ENCODE data around the gene PTPN14. TPM values are rescaled to one million over a fixed set of nuclear protein-coding genes. Genes with fewer than 3 reads are reported as not detected.
"Not testable (repeated sequence)": the region's sequence is repeated elsewhere in the genome, so short reads cannot be mapped to it uniquely, and the experiment has no call there.

The PTPN14 gene
- total RNA-seq, 2 donors from 2014 or later: 0.05 to 0.14 TPM

DNA sequence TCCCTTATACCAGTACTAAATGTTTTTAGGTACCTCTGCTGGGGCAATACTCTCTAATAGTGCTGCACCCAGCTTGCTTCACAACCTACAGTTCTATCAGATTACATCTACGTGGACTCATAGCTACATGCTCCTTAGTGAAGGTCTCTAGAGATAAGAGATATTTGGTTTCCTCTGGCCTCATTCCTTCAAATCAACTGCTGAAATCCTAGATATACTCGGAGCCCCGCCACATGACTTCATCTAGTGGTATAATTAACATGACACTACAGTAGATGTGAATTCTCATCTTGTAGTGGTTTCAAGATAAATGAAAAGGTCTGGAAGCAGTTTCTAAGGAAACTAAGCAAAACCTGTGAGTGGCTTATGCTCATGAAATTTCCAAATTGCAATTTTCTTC is 155.1 kb downstream of the PTPN14 start:
- DNase-seq (ENCODE audit: low spot score) (no peak), ATAC-seq (no peak)
- H3K4me1 Mint-ChIP-seq (ENCODE audit: low read depth in 2 of 2): peaks cover 22 to 25% of the 10 kb centered on the region in 2 donors
- H3K4me3 Mint-ChIP-seq: no peak overlapping the region
- no peak overlapping the region for H3K27ac Mint-ChIP-seq
- peaks cover 0 to 3% of the 10 kb centered on the region in 2 donors for H3K27me3 Mint-ChIP-seq
- peaks cover 4% of the 10 kb centered on the region for H3K9me3 Mint-ChIP-seq
- no peaks in the 10 kb centered on the region for H3K36me3 Mint-ChIP-seq

DNA sequence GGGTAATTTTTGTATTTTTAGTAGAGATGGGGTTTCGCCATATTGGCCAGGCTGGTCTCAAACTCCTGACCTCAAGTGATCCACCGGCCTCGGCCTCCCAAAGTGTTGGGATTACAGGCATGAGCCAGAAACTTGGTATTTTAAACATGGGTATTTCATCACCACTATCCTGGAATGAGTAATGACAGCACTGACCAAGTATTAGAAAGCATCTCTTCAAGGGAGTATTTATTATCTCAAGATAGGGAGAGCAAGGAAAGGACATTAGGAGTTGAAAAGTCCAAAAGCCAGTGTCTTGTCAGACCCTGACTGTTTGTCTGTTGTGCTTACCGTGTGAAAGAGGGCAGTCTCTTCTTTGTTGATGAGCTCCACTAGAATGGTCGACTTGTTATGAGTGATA is 156.8 kb downstream of the PTPN14 start:
- H3K27ac Mint-ChIP-seq; H3K4me3 Mint-ChIP-seq; H3K36me3 Mint-ChIP-seq; H3K9me3 Mint-ChIP-seq; ATAC-seq; DNase-seq (ENCODE audit: low spot score); H3K27me3 Mint-ChIP-seq: not testable (repeated sequence)
- H3K4me1 Mint-ChIP-seq (ENCODE audit: low read depth in 2 of 2): peaks cover 14 to 18% of the 10 kb centered on the region in 2 donors

DNA sequence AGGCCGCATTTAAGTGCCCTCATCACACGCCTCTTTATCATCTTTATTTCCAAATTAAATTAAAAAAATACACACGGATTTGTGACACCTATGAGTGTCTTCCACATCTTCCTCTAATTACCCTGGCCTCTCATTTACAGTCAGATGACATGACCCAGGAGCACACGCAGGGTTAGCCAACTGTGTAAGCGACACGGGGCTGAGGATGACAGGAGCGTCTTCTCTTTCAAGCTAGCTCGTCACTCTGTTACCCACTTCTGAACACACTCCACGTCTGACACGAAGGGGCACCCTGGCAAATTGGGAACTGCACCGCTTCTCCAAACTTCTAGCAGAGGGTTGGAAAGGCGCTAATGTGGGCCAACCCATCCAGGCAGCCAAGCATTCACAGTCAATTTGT is 158.3 kb downstream of the PTPN14 start:
- Mint-ChIP-seq H3K4me1 (ENCODE audit: low read depth in 2 of 2) (peaks cover 4 to 9% of the 10 kb centered on the region in 2 donors), H3K27ac (no peak overlapping the region), H3K4me3 (no peak overlapping the region), H3K36me3 (no peaks in the 10 kb centered on the region), H3K27me3 (peaks cover 0 to 3% of the 10 kb centered on the region in 2 donors), H3K9me3 (peaks cover 3% of the 10 kb centered on the region)
- ATAC-seq (no peak), DNase-seq (ENCODE audit: low spot score) (no peak)

DNA sequence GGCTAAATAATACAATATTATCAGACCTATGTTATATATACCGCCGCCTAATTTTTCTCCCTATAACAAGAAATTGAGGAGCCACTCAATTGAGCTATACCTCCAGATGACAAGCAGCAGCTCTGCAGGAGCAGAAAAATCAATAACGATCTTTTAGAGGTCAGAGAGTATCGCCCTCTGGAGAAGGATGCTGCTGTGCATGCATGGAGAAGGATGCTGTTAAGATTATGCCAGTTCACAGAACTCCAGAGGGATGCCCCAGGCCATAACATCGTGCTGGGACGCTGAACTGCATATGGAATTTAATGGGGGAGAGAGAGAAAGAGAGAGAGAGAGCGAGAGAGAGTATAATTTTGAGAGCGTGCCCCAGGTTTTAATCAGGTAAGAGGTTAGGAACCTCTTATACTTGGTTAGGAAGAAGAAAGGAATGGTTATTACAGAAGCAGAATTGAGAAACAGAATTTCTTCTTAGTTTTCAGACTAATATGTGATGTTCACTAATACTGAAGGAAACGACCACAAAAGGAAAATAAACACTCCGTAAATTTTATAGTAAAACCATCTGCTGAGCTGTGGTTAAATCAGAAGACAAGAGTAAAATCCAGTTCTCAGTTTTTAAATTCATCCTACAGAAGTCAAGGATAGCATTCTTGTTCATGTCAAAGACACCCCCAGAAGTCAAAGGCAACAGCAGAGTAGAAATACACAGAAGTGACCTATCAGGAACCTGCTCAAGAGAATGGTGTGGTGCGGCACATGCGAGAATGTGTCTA is 159.3 kb downstream of the PTPN14 start:
- Mint-ChIP-seq H3K36me3 (no peaks in the 10 kb centered on the region), H3K4me1 (ENCODE audit: low read depth in 2 of 2) (peaks cover 0 to 5% of the 10 kb centered on the region in 2 donors), H3K27me3 (no peaks in the 10 kb centered on the region), H3K27ac (no peak overlapping the region), H3K9me3 (no peaks in the 10 kb centered on the region), H3K4me3 (no peak overlapping the region)
- ATAC-seq (no peak), DNase-seq (ENCODE audit: low spot score) (no peak)

DNA sequence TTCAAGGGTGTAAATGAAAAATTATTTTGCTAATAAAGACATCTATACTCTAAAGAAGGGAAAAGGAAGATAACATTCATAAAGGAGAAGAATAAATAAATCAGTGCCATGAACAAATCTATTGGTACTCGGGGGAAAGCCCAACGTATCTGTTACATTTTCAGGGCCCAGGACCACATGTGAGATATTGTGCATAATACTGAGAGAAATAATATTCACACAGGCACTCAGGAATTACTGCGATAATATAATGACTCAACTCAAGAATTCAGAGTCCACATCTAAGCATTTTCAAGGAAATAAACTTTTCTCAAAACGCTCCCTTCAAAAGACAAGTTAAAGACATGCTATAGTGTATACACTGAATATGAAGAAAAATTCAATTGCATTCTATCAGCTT is 161.7 kb downstream of the PTPN14 start:
- Mint-ChIP-seq H3K27ac (no peak overlapping the region), H3K9me3 (no peaks in the 10 kb centered on the region), H3K27me3 (no peaks in the 10 kb centered on the region)

DNA sequence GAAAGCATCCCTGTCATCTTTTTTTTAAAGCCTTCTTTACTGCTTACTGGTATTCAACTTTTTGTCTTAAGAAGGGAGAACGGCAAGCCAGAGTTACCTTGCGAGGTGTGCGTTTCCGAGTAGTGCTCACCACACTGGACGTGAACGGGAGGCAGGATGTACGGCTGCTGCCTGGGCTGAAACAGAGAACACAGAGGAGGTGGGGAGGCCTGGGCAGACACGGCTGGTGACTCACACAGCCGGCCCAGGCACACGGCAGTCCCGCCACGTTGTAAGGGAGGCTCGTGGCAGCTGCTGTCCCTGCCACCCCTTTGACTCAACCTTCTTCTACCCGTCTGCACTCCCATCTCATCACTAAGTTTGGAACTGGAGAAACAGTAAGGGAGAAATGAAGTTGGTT is 164.7 kb downstream of the PTPN14 start:
- DNase-seq (ENCODE audit: low spot score): no peak
- H3K9me3 Mint-ChIP-seq: no peaks in the 10 kb centered on the region
- ATAC-seq: peak in 1 of 2 donors; percentile 57
- H3K4me1 Mint-ChIP-seq (ENCODE audit: low read depth in 2 of 2): no peaks in the 10 kb centered on the region
- H3K36me3 Mint-ChIP-seq: no peaks in the 10 kb centered on the region
- no peak overlapping the region for H3K27ac Mint-ChIP-seq
- H3K27me3 Mint-ChIP-seq: no peaks in the 10 kb centered on the region
- H3K4me3 Mint-ChIP-seq: no peak overlapping the region

More for the DNA sequence above, 161.7 kb downstream of the PTPN14 start:
- no peaks in the 10 kb centered on the region for H3K36me3 Mint-ChIP-seq
- no peak overlapping the region for H3K4me3 Mint-ChIP-seq
- no peak for DNase-seq (ENCODE audit: low spot score)
- ATAC-seq: no peak
- H3K4me1 Mint-ChIP-seq (ENCODE audit: low read depth in 2 of 2): no peaks in the 10 kb centered on the region

DNA sequence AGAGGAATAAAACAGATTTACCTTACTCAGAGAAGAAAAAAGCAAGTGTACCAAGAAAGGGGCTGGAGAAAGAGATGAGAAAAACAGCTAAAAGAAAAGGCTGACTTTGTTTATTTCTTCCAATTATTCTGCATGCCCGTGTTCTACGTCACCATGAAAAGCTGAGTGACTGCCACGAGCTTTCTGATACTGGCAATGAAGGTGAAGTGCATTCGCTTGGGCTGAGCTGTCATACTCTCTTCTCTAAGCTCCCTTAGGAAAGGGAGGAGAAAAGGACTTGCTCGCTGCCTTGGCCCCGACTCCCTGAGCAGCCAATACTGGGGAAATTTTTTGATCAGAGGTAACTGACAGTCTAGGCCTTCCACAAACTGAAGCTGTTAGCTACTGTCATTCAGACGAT is 165.1 kb downstream of the PTPN14 start:
- Mint-ChIP-seq H3K27me3 (no peaks in the 10 kb centered on the region), H3K4me1 (ENCODE audit: low read depth in 2 of 2) (no peaks in the 10 kb centered on the region), H3K36me3 (no peaks in the 10 kb centered on the region), H3K27ac (no peak overlapping the region), H3K4me3 (no peak overlapping the region), H3K9me3 (no peaks in the 10 kb centered on the region)
- ATAC-seq (no peak), DNase-seq (ENCODE audit: low spot score) (no peak)

DNA sequence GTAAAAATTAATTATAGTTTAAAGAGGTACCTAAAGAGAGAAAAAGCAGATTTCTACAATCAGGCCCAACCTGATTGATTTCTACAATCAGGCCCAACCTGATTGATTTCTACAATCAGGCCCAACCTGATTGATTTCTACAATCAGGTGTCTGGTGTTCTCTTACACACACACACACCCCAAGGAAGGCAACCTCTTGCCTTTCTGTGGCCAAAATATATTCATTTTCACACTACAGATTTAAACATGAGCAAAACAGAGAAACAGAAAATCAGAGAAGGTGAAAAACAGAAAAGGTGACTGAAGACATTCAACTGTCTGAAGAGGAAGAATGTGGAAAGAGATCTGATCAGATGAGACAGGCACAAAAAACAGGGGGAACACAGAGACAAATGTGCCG is 166.0 kb downstream of the PTPN14 start:
- no peak overlapping the region for H3K27ac Mint-ChIP-seq
- no peak overlapping the region for H3K4me3 Mint-ChIP-seq
- DNase-seq (ENCODE audit: low spot score): no peak
- H3K36me3 Mint-ChIP-seq: no peaks in the 10 kb centered on the region
- ATAC-seq: no peak
- H3K4me1 Mint-ChIP-seq (ENCODE audit: low read depth in 2 of 2): no peaks in the 10 kb centered on the region
- H3K9me3 Mint-ChIP-seq: no peaks in the 10 kb centered on the region
- no peaks in the 10 kb centered on the region for H3K27me3 Mint-ChIP-seq

DNA sequence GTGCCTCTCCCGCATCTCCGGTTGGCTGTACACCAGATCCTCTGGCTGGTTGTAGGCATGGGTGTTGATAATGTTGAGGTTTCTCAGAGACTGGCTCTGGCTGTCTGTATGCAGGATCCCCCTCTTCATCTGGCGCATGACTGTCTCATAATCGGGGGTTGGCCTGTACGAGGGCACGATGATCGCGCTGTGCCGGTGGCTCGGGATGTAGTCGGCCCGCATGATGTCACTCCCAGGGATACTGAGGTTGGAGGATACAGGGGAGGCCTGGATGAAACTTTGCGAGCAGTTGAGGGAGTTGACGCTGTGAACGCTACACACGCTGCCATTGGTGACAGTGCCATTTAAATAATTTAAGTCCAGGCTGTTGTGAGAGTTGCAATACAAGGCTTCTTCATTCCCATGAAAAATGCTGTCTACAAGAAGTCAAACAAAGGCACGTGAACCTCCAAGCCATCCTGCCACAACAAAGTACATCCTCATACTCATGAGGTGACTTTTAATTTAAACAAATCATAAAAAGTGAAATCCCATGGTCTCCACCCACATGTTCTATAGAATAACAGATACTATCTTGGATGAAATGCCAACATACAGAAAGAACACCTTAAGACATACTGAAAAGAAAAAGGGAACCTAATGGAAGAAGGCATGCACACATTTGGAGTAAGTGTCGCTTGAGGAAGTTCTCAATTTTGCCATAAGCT is 166.9 kb downstream of the PTPN14 start:
- no peak for ATAC-seq
- H3K9me3 Mint-ChIP-seq: no peaks in the 10 kb centered on the region
- DNase-seq (ENCODE audit: low spot score): no peak
- no peak overlapping the region for H3K4me3 Mint-ChIP-seq
- H3K27me3 Mint-ChIP-seq: no peaks in the 10 kb centered on the region
- no peak overlapping the region for H3K27ac Mint-ChIP-seq
- H3K4me1 Mint-ChIP-seq (ENCODE audit: low read depth in 2 of 2): no peaks in the 10 kb centered on the region
- no peaks in the 10 kb centered on the region for H3K36me3 Mint-ChIP-seq

DNA sequence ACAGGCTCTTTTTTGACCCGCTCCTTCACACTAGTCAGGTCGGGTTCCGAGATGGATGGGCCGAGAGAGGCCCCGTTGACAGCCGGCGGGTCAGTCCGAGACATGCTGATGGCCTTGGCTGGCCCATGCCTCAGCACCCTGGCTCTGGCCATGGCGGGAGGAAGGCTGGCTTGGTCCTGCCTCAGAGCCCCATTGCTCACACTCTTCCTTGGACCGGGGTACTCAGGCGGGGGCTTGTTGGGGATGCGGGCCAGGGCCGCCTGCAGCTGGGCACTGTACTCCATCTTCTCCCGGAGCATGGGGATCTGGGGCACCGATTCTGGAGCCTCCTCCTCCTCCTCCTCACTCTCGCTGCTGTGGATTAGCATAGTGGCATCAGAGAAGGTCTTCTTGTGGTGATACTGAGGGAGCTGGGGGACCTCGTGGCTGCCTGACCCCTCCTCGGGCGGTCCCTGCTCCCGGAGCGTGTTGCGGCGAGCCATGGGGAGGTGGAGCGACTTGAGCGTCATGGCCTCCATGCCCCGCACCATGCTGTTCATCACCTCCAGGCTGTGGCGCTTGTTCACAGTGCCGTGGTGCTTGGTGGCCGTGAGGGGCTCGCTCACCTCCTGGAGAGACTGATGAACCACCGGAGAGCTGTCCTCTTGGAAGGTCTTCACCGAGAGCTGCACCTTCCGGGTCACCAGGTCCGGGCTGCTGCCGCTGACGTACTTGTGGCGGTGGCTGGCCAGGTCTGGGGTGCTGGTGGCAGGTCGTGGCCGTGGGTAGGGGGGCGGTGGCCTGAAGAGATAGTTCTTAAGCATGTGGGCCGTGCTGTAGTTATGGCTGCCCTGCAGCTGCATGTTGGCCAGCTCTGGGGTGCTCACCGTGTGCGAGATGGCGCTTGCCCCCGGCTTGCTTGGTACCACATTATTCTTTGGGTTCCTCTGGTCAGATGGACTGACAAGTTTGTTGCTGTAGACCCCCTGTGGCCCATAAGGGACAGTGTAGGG is 167.7 kb downstream of the PTPN14 start:
- H3K4me1 Mint-ChIP-seq (ENCODE audit: low read depth in 2 of 2): no peaks in the 10 kb centered on the region
- peak in 1 of 2 donors; percentile 24 for ATAC-seq
- no peak overlapping the region for H3K27ac Mint-ChIP-seq
- no peaks in the 10 kb centered on the region for H3K27me3 Mint-ChIP-seq
- H3K9me3 Mint-ChIP-seq: no peaks in the 10 kb centered on the region
- no peaks in the 10 kb centered on the region for H3K36me3 Mint-ChIP-seq
- no peak for DNase-seq (ENCODE audit: low spot score)
- H3K4me3 Mint-ChIP-seq: no peak overlapping the region

DNA sequence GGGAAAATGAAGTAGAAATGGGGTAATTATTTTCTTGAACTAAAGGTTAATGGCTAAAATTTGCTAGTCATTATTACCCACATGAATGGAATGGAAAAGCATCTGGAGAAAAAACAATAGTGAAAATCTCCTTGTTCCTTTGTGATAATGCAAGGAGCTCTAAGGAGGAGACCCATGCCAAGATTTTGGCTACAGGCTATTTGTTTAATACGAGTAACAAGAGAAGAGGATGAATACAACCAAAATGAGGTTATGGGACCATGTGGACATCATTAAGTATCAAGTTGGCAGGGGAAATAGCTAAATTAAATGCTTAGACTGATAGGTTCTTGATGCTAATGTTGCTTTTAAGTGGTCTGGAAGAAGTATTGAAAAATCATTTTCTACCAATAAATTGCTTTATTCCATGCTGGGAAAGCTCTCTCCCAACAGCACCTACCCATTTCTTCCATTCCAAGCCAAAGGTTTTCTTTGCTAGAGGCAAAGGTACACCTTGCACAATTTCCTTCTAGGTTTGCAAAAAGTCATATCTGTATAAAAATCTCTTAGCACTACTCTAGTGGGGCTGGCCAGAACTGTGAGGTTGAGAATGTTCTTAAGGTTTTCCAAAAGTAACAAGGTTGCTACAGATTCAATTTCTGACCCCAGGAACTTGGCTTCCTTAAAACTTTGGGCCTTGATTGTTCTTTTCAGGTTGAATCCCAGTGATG is 170.3 kb downstream of the PTPN14 start:
- no peak for ATAC-seq
- DNase-seq (ENCODE audit: low spot score): no peak
- Mint-ChIP-seq H3K9me3 (no peaks in the 10 kb centered on the region), H3K36me3 (no peaks in the 10 kb centered on the region), H3K4me1 (ENCODE audit: low read depth in 2 of 2) (no peaks in the 10 kb centered on the region), H3K27ac (no peak overlapping the region), H3K4me3 (no peak overlapping the region), H3K27me3 (no peaks in the 10 kb centered on the region)

DNA sequence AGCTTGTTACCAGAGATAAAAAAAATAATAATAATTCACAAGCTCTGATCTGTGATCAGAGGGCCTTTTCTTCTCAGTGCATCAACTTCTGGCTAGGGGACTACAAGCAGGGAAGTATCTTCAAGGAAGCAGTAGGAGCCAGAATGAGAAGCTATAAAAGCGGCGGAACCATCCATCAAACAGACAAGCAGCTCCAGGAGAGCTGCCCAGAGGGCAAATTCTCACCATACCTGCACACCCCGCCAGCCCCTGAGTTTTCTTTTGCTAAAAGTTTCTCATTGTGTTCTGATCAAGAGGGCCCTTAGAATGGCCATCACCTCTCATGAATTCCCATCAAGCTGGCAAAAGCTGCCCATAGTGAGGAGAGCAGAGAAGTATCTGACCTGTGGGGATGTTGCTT is 171.0 kb downstream of the PTPN14 start:
- DNase-seq (ENCODE audit: low spot score) (no peak), ATAC-seq (no peak)
- Mint-ChIP-seq H3K4me3 (no peak overlapping the region), H3K27ac (no peak overlapping the region), H3K9me3 (no peaks in the 10 kb centered on the region), H3K4me1 (ENCODE audit: low read depth in 2 of 2) (no peaks in the 10 kb centered on the region), H3K27me3 (no peaks in the 10 kb centered on the region), H3K36me3 (no peaks in the 10 kb centered on the region)

DNA sequence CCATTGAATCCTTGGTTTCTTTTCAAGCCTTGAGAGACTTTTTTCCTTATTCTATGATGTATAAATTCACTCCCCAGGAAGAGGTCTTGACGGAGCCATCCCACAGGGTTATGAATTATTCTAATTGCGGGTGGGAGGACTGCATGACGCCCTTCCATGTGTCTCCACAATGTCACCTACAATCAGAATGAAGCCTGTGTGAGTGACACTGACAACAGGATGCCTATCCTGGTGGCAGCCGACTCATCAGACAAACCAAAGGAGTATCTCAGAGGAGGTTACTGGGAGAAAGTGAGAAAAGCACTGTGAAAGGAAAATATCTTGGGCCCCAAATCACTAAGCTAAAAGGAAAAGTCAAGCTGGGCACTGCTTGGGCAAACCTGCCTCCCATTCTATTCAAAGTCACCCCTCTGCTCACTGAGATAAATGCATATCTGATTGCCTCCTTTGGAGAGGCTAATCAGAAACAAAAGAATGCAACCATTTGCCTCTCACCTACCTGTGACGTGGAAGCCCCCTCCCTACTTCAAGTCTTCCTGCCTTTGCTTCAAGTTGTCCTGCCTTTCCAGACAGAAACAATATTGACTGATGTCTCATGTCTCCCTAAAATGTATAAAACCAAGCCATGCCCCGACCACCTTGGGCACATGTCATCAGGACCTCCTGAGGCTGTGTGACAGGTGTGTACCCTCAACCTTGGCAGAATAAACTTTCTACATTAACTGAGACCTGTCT is 172.0 kb downstream of the PTPN14 start:
- Mint-ChIP-seq H3K27ac (no peak overlapping the region), H3K36me3 (no peaks in the 10 kb centered on the region)

More for the DNA sequence above, 172.0 kb downstream of the PTPN14 start:
- Mint-ChIP-seq H3K9me3 (no peaks in the 10 kb centered on the region), H3K4me1 (ENCODE audit: low read depth in 2 of 2) (no peaks in the 10 kb centered on the region), H3K27me3 (no peaks in the 10 kb centered on the region), H3K4me3 (no peak overlapping the region)
- DNase-seq (ENCODE audit: low spot score): no peak
- ATAC-seq: no peak

All from natural killer cell treated with Interleukin-12 subunit alpha and Interleukin-12 subunit beta and Interleukin-15 and Interleukin-18, amount 100 ng/mL, for 72 hours (primary cell).